Dermis blood vessel endothelial cell (primary cell): ENCODE results near the gene L3MBTL1. TPM values are rescaled to one million over a fixed set of nuclear protein-coding genes. Genes with fewer than 3 reads are reported as not detected.

Source experiments
- DNase-seq: peaks from one replicate; pipeline ENCODE4 v3.0.0; 2010
- total RNA-seq: library from RNA; depleted of rRNA; stranded (reverse); fragments of >200 nt; gene quantifications from 2 replicates; pipeline ENCODE4 v1.2.3, GENCODE V29; 2014

Gene L3MBTL1
- total RNA-seq, 1 donor from 2014 or later = 8.2 TPM

GRCh38 chr20:43508106-43508505 is 609 bp downstream of the L3MBTL1 start:
- no peak for DNase-seq

- no peak for DNase-seq
These were observed 1.1 kb downstream of the L3MBTL1 start for GRCh38 chr20:43508604-43509040.

DNA sequence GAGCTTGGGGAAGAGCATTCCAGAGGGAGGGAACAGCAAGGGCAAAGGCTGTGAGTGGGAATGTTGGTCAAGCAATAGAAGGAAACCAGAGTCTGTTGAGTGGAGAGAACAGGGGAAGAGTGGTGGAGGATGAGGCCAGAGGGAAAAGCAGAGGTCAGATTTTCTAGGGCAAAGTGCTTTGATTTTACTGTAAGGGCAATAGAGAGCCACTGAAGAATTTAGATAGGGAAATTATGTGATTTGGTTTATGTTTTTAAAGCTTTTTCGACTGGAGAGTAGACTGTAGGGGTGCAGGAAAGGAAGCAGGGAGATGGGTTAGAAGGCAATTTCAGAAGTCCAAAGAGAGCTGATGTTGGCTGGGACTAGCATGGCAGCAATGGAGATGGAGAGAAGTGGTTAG is 4.4 kb downstream of the L3MBTL1 start:
- no peak for DNase-seq

GRCh38 chr20:43513372-43513930 is 6.0 kb downstream of the L3MBTL1 start:
- no peak for DNase-seq

GRCh38 chr20:43513931-43514647 is 6.6 kb downstream of the L3MBTL1 start:
- peak; percentile 98 for DNase-seq

DNA sequence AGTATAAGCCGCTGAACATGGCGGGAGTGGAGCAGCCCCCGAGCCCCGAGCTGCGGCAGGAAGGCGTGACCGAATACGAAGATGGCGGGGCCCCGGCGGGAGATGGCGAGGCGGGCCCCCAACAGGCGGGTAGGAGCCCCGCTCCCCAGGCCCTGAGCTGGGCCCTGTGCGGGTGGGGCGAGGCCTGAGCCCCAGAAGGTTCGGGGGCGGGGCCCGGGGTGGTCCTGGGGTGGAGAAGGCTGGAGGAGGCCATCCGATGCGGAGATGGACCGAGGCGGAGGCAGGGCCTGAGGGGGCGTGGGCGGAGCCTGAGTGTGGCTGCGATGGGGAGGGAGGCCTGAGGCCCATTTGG is 7.1 kb downstream of the L3MBTL1 start:
- DNase-seq = no peak

GRCh38 chr20:43515628-43516027 is 8.1 kb downstream of the L3MBTL1 start:
- no peak for DNase-seq

DNA sequence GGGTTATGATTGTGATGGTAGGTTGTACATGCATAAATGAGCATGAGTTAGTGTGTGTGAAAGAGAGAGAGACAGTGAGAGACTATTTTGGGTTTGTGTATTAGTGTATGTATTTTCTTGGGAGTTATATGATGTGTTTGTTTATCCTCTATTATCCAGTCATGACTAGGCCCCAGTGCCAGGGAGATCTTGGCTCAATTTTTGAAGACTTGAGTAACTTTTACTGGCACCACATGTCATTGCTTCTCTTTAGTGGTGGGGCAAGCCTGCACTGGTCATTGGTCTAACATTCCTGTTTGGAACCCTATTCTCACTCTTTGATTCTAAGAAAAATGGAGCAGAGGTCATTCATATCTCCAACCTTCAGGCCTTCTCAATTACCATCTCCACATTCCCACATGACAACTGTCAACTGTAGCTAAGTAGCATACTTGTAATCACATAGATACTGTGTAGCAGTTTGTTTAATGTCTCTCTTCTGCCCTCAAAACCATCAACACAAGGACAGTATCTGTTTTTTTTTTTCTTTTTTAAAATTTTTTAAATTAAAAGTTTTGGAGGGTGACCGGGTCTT is 8.8 kb downstream of the L3MBTL1 start:
- DNase-seq = no peak

- no peak for DNase-seq
These were observed 12.7 kb downstream of the L3MBTL1 start for GRCh38 chr20:43520074-43520630.

- DNase-seq = no peak
These were observed 17.5 kb downstream of the L3MBTL1 start for GRCh38 chr20:43525021-43525420.

DNA sequence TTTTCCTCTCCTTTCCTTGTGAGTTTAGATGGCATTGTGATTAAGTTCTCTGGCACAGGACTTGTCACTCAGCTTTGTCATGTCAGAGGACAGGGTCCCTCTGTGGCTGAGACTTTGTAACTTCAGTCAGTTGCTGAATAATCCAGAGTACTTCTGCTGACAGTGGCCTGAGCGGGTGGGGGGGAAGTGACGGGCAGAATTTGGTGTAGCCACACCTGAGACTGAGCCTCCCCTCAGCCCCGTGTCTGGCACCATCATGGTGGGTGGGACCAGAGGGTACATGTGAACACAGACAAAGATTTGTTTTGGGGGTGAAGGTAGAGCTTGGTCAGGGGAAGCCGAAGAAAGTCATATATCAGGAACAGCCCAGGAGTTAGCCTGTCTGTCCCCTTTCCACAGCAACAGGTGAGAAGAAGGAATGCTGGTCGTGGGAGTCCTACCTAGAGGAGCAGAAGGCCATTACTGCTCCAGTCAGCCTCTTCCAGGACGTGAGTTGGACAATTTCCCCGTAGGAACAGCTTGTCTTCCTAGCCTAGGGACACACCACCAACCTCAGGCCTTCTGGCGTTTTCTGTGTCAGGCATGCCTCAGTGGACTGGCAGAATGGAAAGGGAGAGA is 20.9 kb downstream of the L3MBTL1 start:
- no peak for DNase-seq

DNA sequence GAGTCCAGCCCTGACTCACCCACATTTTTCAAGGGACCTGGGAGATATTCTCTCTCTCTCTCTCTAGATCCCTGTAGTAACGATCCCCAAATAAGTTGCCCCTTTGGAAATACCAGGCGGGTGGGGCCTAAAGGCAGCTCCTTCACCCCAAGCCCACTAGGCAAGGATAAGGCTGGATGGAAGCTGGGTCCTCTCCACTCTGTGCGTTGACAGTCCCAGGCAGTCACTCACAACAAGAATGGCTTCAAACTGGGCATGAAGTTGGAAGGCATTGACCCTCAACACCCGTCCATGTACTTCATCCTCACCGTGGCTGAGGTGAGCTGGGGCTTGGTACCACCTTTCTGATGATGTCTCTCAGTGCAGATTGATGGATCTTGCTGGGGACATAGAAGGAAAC is 21.6 kb downstream of the L3MBTL1 start:
- DNase-seq = no peak

DNA sequence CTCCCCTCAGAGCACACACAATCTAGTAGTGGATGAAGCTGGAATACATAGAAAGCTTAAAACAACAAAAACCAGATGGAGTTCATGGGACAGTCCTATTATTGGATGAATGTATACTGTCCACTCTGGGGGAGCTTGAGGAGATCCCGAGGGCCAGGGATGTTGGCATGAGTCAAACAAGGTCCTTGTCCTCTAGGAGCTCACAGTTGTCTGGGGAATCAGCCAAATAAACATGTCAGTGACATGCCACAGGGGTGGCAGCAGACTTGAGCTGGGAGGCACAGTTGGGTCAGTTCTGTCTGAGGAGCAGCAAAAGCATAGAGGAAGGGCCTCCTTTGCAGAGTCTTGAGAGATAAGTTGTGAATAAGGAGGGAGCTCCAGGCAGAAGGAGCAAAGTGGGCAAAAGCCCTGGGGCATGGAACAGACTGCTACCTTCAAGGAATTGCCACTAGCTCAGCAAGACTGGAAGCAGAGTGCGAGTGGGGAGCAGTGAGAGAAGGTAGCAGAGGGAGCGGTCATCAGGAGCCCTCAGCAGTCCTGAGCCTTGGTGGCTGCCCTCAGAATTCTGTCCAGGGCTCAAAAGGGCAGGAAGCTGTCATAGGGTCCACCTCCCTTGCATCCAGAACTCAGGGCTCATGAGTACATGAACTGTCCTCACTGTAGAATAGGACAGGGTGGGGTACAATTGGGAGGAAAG is 22.1 kb downstream of the L3MBTL1 start:
- no peak for DNase-seq

DNA sequence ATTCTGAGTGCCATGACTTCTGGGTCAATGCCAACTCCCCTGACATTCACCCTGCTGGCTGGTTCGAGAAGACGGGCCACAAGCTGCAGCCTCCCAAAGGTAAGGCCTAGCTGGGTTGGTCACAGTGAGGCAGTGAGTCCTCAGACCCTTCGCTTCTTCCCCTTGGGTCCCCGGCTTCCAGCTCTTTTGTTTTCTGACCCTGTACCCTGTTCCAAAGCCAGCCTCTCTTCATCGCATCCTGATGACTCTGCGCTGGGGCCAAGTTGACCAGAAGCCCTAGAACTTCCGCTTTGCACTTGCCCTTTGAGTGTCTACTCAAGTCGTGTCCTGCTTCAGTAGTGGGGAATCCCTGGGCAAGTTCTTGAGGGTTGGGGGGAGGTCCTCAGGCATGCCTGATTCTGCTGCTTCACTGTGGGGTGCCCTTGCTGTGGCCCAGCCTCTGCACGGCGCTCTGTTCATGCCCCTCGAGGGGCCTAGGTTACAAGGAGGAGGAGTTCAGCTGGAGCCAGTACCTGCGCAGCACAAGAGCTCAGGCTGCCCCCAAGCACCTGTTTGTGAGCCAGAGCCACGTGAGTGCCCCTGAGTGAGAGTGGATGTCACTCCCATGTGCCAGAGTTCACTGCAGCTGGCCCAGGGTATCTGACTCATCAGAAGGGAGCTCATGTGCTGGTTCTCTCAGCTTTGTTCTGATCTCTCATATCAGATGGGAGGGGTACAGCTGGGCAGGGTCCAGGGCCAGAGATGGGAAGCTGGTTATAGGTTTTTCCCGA is 23.0 kb downstream of the L3MBTL1 start:
- DNase-seq = no peak

DNA sequence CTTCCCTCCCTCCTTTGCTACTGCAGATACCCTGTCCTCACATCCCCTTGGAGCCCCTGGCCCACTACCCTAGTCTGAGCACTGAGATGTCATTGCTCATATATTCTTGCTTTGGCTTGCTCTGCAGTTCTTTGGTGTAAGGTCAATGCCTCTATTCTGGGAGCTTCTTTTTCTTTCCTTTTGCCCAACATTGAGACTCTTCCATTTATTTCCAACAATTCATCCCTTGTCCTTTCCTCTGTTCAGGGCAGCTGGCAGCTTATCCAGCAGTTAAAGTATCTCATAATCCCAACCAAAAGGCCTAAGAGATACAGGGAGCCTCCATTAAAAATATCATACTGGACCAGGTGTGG is 23.6 kb downstream of the L3MBTL1 start:
- DNase-seq = no peak

- DNase-seq = no peak
These were observed 25.0 kb downstream of the L3MBTL1 start for GRCh38 chr20:43532416-43533055.

DNA sequence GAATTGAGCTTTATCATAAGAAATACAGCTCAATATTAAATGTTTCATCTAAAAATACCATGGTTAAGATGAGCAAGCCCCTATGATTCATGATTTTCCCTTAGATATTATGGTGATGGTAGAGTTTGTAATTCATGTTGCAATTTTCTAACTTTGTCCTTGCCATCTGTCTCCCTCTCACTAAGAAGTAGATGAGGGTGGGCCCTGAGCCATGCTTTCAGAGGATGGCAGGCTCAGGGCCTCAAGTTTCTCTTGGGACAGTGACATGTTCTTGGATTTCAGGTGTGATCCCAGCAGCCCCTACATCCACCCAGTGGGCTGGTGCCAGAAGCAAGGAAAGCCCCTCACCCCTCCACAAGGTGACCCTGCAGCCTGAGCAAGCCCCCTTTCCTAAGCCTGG is 25.6 kb downstream of the L3MBTL1 start:
- DNase-seq = no peak

GRCh38 chr20:43534016-43534415 is 26.5 kb downstream of the L3MBTL1 start:
- DNase-seq = no peak

DNA sequence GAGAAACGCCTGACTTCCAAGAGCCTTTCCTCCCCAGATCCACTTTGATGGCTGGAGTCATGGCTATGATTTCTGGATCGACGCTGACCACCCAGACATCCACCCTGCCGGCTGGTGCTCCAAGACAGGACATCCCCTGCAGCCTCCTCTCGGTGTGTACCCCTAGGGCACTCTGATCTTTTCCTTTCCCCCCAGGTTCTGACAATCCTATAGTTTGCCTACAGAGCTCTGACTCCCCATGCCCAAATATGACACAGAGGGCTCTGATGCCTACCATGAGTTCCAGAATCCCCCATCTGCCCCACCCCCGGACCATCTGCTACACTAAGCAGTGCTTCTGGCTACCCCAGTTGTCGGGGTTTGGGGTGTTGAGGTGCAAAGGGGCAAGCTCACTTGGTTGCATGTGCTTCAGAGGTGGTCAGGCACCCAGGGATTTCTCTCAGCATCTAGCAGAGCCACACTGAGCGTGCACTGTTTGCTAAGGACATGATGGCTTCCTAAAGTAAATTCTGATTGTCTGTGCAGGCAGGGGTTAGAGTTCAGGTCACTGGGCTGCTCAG is 27.4 kb downstream of the L3MBTL1 start:
- DNase-seq = no peak

DNA sequence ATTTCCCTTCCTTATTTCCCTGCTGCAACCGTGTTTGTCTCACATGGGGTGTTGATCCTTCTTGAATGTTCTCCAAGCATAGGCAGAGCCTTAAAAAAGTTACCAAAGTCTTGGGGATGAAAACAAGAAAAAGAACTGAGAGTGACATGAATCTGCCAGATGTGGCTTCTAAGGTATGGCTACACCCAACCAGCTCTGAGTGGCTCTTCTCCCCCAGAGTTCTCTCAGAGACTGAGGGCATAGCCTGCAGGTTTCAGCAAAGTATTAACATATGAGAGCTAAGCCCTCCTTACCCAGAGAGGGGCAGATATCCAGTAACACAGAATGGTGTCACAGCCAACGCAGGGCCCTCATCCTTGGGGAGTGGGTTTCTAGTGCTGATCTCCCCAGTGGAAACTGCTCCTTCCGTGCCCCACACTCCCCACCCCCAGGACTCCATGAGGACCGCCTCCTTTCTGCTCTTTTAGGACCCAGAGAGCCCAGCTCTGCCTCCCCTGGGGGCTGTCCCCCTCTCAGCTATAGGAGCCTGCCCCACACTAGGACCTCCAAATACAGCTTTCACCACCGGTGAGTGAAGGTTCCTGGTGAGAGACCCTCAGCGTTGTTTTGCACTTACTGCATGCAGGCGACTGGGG is 28.0 kb downstream of the L3MBTL1 start:
- DNase-seq = no peak
